HepG2 (cell line): ENCODE data around the gene KANSL3. TPM values are rescaled to one million over a fixed set of nuclear protein-coding genes. Genes with fewer than 3 reads are reported as not detected.
A peak's percentile ranks its signal among the peaks of the same experiment; 100 is the strongest.

Experiments
- BATF2 ChIP-seq: sonication (generic); formaldehyde crosslinking; IDR thresholded peaks from 2 replicates; pipeline ENCODE4 v1.8.0; 2022; ENCODE audit warnings: mild to moderate bottlenecking, missing genetic modification reagents, moderate library complexity
- CC2D1A ChIP-seq: sonication (generic); formaldehyde crosslinking; IDR thresholded peaks from 2 replicates; pipeline ENCODE4 v1.8.1; 2023; ENCODE audit warnings: mild to moderate bottlenecking, missing genetic modification reagents
- GABPA ChIP-seq, 2 experiments: IDR thresholded peaks; 2 replicates each; pipeline ENCODE4 v1.6.1; 2011 to 2016; ENCODE audit warnings: low read depth in 2 of 2, low read length in 1 of 2, missing biosample characterization in 1 of 2, missing genetic modification characterization in 1 of 2
- HNF4A ChIP-seq: sonication (generic); formaldehyde crosslinking; IDR thresholded peaks from 2 replicates; pipeline ENCODE4 v1.4.0; 2020; ENCODE audit warnings: missing genetic modification reagents
- IKZF1 ChIP-seq: fragments of 450-650 bp; IDR thresholded peaks from 2 replicates; pipeline ENCODE4 v1.7.1; 2016
- IRF2 ChIP-seq: IDR thresholded peaks from 2 replicates; pipeline ENCODE4 v1.6.1; 2018; ENCODE audit warnings: missing genetic modification reagents, missing compliant biosample characterization
- JUNB ChIP-seq: sonication (generic); formaldehyde crosslinking; IDR thresholded peaks from 2 replicates; pipeline ENCODE4 v1.8.0; 2022; ENCODE audit warnings: missing genetic modification reagents, mild to moderate bottlenecking, borderline replicate concordance
- KDM5A ChIP-seq: fragments of 200-600 bp; sonication (generic); IDR thresholded peaks from 2 replicates; pipeline ENCODE4 v1.7.0; 2018; ENCODE audit warnings: antibody characterized with exemption, mild to moderate bottlenecking, low read length, borderline replicate concordance
- KLF9 ChIP-seq: IDR thresholded peaks from 2 replicates; pipeline ENCODE4 v1.6.1; 2016; ENCODE audit warnings: low read depth
- NAIF1 ChIP-seq: sonication (generic); formaldehyde crosslinking; IDR thresholded peaks from 2 replicates; pipeline ENCODE4 v1.5.0; 2020; ENCODE audit warnings: mild to moderate bottlenecking, missing genetic modification reagents, borderline replicate concordance
- NCOA2 ChIP-seq: sonication (generic); formaldehyde crosslinking; IDR thresholded peaks from 2 replicates; pipeline ENCODE4 v1.8.0; 2022; ENCODE audit warnings: inconsistent platforms
- REPIN1 ChIP-seq: sonication (generic); formaldehyde crosslinking; IDR thresholded peaks from 2 replicates; pipeline ENCODE4 v1.8.0; 2022; ENCODE audit warnings: missing genetic modification reagents, low read depth, mild to moderate bottlenecking, borderline replicate concordance
- SIX1 ChIP-seq: sonication (generic); formaldehyde crosslinking; IDR thresholded peaks from 2 replicates; pipeline ENCODE4 v1.4.0; 2020; ENCODE audit warnings: missing genetic modification reagents, borderline replicate concordance
- SKI ChIP-seq: fragments of 450-650 bp; IDR thresholded peaks from one replicate; pipeline ENCODE4 v1.6.1; 2018; ENCODE audit warnings: mild to moderate bottlenecking; ENCODE audit not compliant: partially characterized antibody
- SMARCC2 ChIP-seq: fragments of 450-650 bp; IDR thresholded peaks from 2 replicates; pipeline ENCODE4 v1.6.1; 2017; ENCODE audit warnings: antibody characterized with exemption, mild to moderate bottlenecking
- SNAI1 ChIP-seq: sonication (generic); formaldehyde crosslinking; IDR thresholded peaks from 2 replicates; pipeline ENCODE4 v1.5.0; 2020; ENCODE audit warnings: mild to moderate bottlenecking, missing genetic modification reagents, borderline replicate concordance
- ZBTB4 ChIP-seq: sonication (generic); formaldehyde crosslinking; IDR thresholded peaks from 2 replicates; pipeline ENCODE4 v1.4.0; 2020; ENCODE audit warnings: missing genetic modification reagents, mild to moderate bottlenecking, borderline replicate concordance
- ZMYM2 ChIP-seq: sonication (generic); formaldehyde crosslinking; IDR thresholded peaks from 2 replicates; pipeline ENCODE4 v1.8.0; 2022; ENCODE audit warnings: mild to moderate bottlenecking, missing genetic modification reagents
- ZNF180 ChIP-seq: sonication (generic); formaldehyde crosslinking; IDR thresholded peaks from 2 replicates; pipeline ENCODE4 v1.4.0; 2020; ENCODE audit warnings: low read depth, missing genetic modification reagents, borderline replicate concordance
- ZNF235 ChIP-seq: sonication (generic); formaldehyde crosslinking; IDR thresholded peaks from 2 replicates; pipeline ENCODE4 v1.8.1; 2023; ENCODE audit warnings: mild to moderate bottlenecking, missing genetic modification reagents, borderline replicate concordance
- ZNF354B ChIP-seq: sonication (generic); formaldehyde crosslinking; IDR thresholded peaks from 2 replicates; pipeline ENCODE4 v1.8.0; 2022; ENCODE audit warnings: mild to moderate bottlenecking, missing genetic modification reagents
- ZNF616 ChIP-seq: sonication (generic); formaldehyde crosslinking; IDR thresholded peaks from 2 replicates; pipeline ENCODE4 v1.5.0; 2020; ENCODE audit warnings: low read depth, mild to moderate bottlenecking, missing genetic modification reagents
- ZNF841 ChIP-seq: sonication (generic); formaldehyde crosslinking; IDR thresholded peaks from 2 replicates; pipeline ENCODE4 v1.8.1; 2023; ENCODE audit warnings: missing genetic modification reagents, borderline replicate concordance
- ZSCAN20 ChIP-seq: sonication (generic); formaldehyde crosslinking; IDR thresholded peaks from 2 replicates; pipeline ENCODE4 v1.4.0; 2020; ENCODE audit warnings: missing genetic modification reagents, mild to moderate bottlenecking, borderline replicate concordance
- ZSCAN9 ChIP-seq: IDR thresholded peaks from 2 replicates; pipeline ENCODE4 v1.6.1; 2016; ENCODE audit warnings: borderline replicate concordance
- polyA plus RNA-seq, 8 experiments: library from polyadenylated mRNA; depleted of rRNA in 3 of 8; stranded (reverse) in 7 of 8; unstranded in 1 of 8; fragments of >200 nt; fragmentation: Illumina TruSeq in 4 of 8; extraction: Trizol in 4 of 8; gene quantifications; 2 replicates each; pipeline versions ENCODE4 v1.2.1 to v1.2.3, GENCODE V29; 2011 to 2016; ENCODE audit warnings: low read depth in 4 of 8, missing spikeins in 1 of 8, mixed read lengths in 1 of 8; ENCODE audit not compliant: insufficient read depth in 1 of 8
- total RNA-seq, 5 experiments: library from RNA; depleted of rRNA; stranded (reverse); fragments of >200 nt; fragmentation: Illumina TruSeq; extraction: Trizol; gene quantifications; 2 replicates each; pipeline ENCODE4 v1.2.3, GENCODE V29; 2016; ENCODE audit warnings: low read depth in 1 of 5

Gene KANSL3
- total and polyA plus RNA-seq, 2 of the 13 experiments (the other 11 are each of a cell fraction or from before 2014, with no cell fraction given): 20.8 to 37.3 TPM

GRCh38 chr2:96556441-96557330 is 81.4 kb downstream of the KANSL3 start (continued):
- TF ChIP-seq ZNF180 (no peak), SIX1 (CRISPR knock-in tag) (peak; percentile 41; the same call in 1 of the 2 replicates), ZNF354B (0 out of 2 replicates have a peak, but pooled peaks have one; percentile 46), CC2D1A (CRISPR knock-in tag) (0 out of 2 replicates have a peak, but pooled peaks have one; percentile 73), ZSCAN20 (CRISPR knock-in tag) (no peak), SNAI1 (CRISPR knock-in tag) (no peak), REPIN1 (CRISPR knock-in tag) (peak; percentile 94; the same call in 1 of the 2 replicates), BATF2 (no peak), ZNF841 (CRISPR knock-in tag) (0 out of 2 replicates have a peak, but pooled peaks have one; percentile 20), GABPA (IDR thresholded peaks at IDR 0.05; ENCODE audit: low read depth, low read length) (no peak), GABPA (CRISPR knock-in tag; IDR thresholded peaks at IDR 0.05; ENCODE audit: low read depth) (peak; percentile 73), ZBTB4 (peak; percentile 70; the same call in 1 of the 2 replicates), ZNF616 (CRISPR knock-in tag) (no peak), NCOA2 (CRISPR knock-in tag) (peak; percentile 81), NAIF1 (CRISPR knock-in tag) (peak; percentile 21; the same call in 1 of the 2 replicates), SKI (peak; percentile 97), ZNF235 (CRISPR knock-in tag) (0 out of 2 replicates have a peak, but pooled peaks have one; percentile 20), IRF2 (CRISPR knock-in tag) (peak; percentile 97), HNF4A (CRISPR knock-in tag) (peak; percentile 99), KLF9 (no peak), JUNB (peak; percentile 96), IKZF1 (no peak), SMARCC2 (0 out of 2 replicates have a peak, but pooled peaks have one; percentile 4), KDM5A (no peak), ZMYM2 (CRISPR knock-in tag) (peak; percentile 98), ZSCAN9 (CRISPR knock-in tag) (peak; percentile 89)
